Smooth muscle cell (in vitro differentiated cells): ENCODE results near the gene LCN12. TPM values are rescaled to one million over a fixed set of nuclear protein-coding genes. Genes with fewer than 3 reads are reported as not detected.

Source experiments
- DNase-seq: peaks from one replicate; lab custom pipeline; 2025; ENCODE audit not compliant: unreplicated experiment; lab: John Stamatoyannopoulos, UW
- H2AFZ ChIP-seq: fragments of 200-600 bp; sonication (generic); 2 replicates; pipeline ENCODE4 v1.6.0; 2016; ENCODE audit warnings: antibody characterized with exemption, low read depth, mild to moderate bottlenecking
- H3F3A ChIP-seq: fragments of 200-600 bp; sonication (generic); 2 replicates; pipeline ENCODE4 v1.6.0; 2017; ENCODE audit warnings: antibody characterized with exemption, low read depth
- H3K27ac ChIP-seq: fragments of 200-600 bp; sonication (generic); 2 replicates; pipeline ENCODE4 v1.5.1; 2016; ENCODE audit warnings: low read depth, mild to moderate bottlenecking
- H3K27me3 ChIP-seq: fragments of 200-600 bp; sonication (generic); 2 replicates; pipeline ENCODE4 v1.6.1; 2016; ENCODE audit warnings: low read depth, mild to moderate bottlenecking
- H3K36me3 ChIP-seq: fragments of 200-600 bp; sonication (generic); 2 replicates; pipeline ENCODE4 v1.5.1; 2016; ENCODE audit warnings: low read depth
- H3K4me1 ChIP-seq: fragments of 200-600 bp; sonication (generic); 2 replicates; pipeline ENCODE4 v1.5.1; 2016; ENCODE audit warnings: low read depth
- H3K4me2 ChIP-seq: fragments of 200-600 bp; sonication (generic); 2 replicates; pipeline ENCODE4 v1.6.0; 2016; ENCODE audit warnings: mild to moderate bottlenecking
- H3K4me3 ChIP-seq: fragments of 200-600 bp; sonication (generic); 2 replicates; pipeline ENCODE4 v1.5.1; 2016; ENCODE audit warnings: mild to moderate bottlenecking
- H3K79me2 ChIP-seq: fragments of 200-600 bp; sonication (generic); 2 replicates; pipeline ENCODE4 v1.6.0; 2016; ENCODE audit warnings: low read depth, mild to moderate bottlenecking
- H3K9ac ChIP-seq: fragments of 200-600 bp; sonication (generic); 2 replicates; pipeline ENCODE4 v1.6.0; 2016; ENCODE audit warnings: low read depth
- H3K9me3 ChIP-seq: fragments of 200-600 bp; sonication (generic); replicated peaks from 2 replicates; pipeline ENCODE4 v1.5.1; 2016; ENCODE audit warnings: low read depth
- H4K20me1 ChIP-seq: fragments of 200-600 bp; sonication (generic); 2 replicates; pipeline ENCODE4 v1.6.0; 2016; ENCODE audit warnings: low read depth
- CTCF ChIP-seq: fragments of 200-600 bp; sonication (generic); IDR thresholded peaks from 2 replicates; pipeline ENCODE4 v1.5.1; 2017; ENCODE audit warnings: borderline replicate concordance, mild to moderate bottlenecking, antibody characterized with exemption; ENCODE audit not compliant: insufficient read depth, poor library complexity, severe bottlenecking
- WGBS: methylation state at CpG from one replicate; pipeline ENCODE4 v1.1.7; 2016; ENCODE audit warnings: low lambda C conversion rate; 5-methylcytosine and 5-hydroxymethylcytosine counted together
- polyA plus RNA-seq: library from polyadenylated mRNA; unstranded; fragments of >200 nt; fragmentation: Nextera tagmentation; extraction: Ambion mirVana; gene quantifications from 2 replicates; pipeline ENCODE4 v1.2.1, GENCODE V29; 2016
- total RNA-seq: library from RNA; depleted of rRNA; stranded (reverse); fragments of >200 nt; gene quantifications from 2 replicates; pipeline ENCODE4 v1.2.3, GENCODE V29; 2014

The LCN12 gene
- total and polyA plus RNA-seq, 2 experiments from 2014 or later: not detected

- Histone ChIP-seq H3F3A (no peaks in the 10 kb centered on the region), H3K27ac (no peak overlapping the region), H3K36me3 (no peaks in the 10 kb centered on the region), H4K20me1 (peaks cover 9% of the 10 kb centered on the region), H3K4me3 (no peak overlapping the region), H3K4me2 (no peak overlapping the region), H3K9ac (no peak overlapping the region), H3K27me3 (peaks cover 22% of the 10 kb centered on the region), H2AFZ (no peak overlapping the region), H3K4me1 (peaks cover 4% of the 10 kb centered on the region), H3K9me3 (no peaks in the 10 kb centered on the region), H3K79me2 (no peaks in the 10 kb centered on the region)
- no peak for DNase-seq
- TF ChIP-seq CTCF: no peak
- WGBS: 96% methylated on average over 16 of the region's 16 CpGs
Observed at GRCh38 chr9:136980669-136981478, 28.8 kb downstream of the LCN12 start.

GRCh38 chr9:136981588-136982231 is 29.6 kb downstream of the LCN12 start:
- Histone ChIP-seq H2AFZ (no peak overlapping the region), H3K79me2 (no peaks in the 10 kb centered on the region), H3K9me3 (no peaks in the 10 kb centered on the region), H3K27me3 (peaks cover 29% of the 10 kb centered on the region), H3F3A (no peaks in the 10 kb centered on the region), H3K9ac (no peak overlapping the region), H3K4me2 (no peak overlapping the region), H4K20me1 (peaks cover 9% of the 10 kb centered on the region), H3K27ac (no peak overlapping the region), H3K4me3 (no peak overlapping the region), H3K36me3 (no peaks in the 10 kb centered on the region), H3K4me1 (peaks cover 4% of the 10 kb centered on the region)
- no peak for DNase-seq
- no peak for TF ChIP-seq CTCF
- WGBS: 66% methylated on average over 16 of the region's 17 CpGs

GRCh38 chr9:136982232-136983051 is 30.4 kb downstream of the LCN12 start, which contains the start of gene LCNL1:
Gene LCNL1 (plus strand): TSS chr9:136982993. CDS start chr9:136983587, 594 bp downstream.
- Histone ChIP-seq H3K9me3 (no peaks in the 10 kb centered on the region), H3K27ac (no peak within 1 kb of the TSS), H3K4me3 (no peak within 1 kb of the TSS), H3K4me2 (no peak within 1 kb of the TSS), H2AFZ (no peak within 1 kb of the TSS), H4K20me1 (peaks cover 9% of the 10 kb centered on the region), H3K79me2 (no peaks in the 10 kb centered on the region), H3F3A (no peaks in the 10 kb centered on the region), H3K4me1 (peaks cover 1% of the 10 kb centered on the region), H3K9ac (no peak within 1 kb of the TSS), H3K27me3 (peaks cover 29% of the 10 kb centered on the region), H3K36me3 (no peaks in the 10 kb centered on the region)
- no peak for TF ChIP-seq CTCF
- 87% methylated on average over 18 of the region's 18 CpGs for WGBS
- DNase-seq: no peak
